ENCODE results near the gene FAT1. TPM values are rescaled to one million over a fixed set of nuclear protein-coding genes. Genes with fewer than 3 reads are reported as not detected.
"Not testable (repeated sequence)": the region's sequence is repeated elsewhere in the genome, so short reads cannot be mapped to it uniquely, and the experiment has no call there.

Gene FAT1
- total RNA-seq, 4 donors from 2014 or later: 73.1 to 95.6 (median 76.5) TPM

GRCh38 chr4:186666252-186666651 lies 57.4 kb downstream of the FAT1 start:
- intact Hi-C loops (cut with DNase I): loop anchor here (5.0 kb wide), 1 partner anchor 51 kb away; no protein-coding TSS in a partner anchor
- DNase-seq: no peak
- TF ChIP-seq, protein P1, sequence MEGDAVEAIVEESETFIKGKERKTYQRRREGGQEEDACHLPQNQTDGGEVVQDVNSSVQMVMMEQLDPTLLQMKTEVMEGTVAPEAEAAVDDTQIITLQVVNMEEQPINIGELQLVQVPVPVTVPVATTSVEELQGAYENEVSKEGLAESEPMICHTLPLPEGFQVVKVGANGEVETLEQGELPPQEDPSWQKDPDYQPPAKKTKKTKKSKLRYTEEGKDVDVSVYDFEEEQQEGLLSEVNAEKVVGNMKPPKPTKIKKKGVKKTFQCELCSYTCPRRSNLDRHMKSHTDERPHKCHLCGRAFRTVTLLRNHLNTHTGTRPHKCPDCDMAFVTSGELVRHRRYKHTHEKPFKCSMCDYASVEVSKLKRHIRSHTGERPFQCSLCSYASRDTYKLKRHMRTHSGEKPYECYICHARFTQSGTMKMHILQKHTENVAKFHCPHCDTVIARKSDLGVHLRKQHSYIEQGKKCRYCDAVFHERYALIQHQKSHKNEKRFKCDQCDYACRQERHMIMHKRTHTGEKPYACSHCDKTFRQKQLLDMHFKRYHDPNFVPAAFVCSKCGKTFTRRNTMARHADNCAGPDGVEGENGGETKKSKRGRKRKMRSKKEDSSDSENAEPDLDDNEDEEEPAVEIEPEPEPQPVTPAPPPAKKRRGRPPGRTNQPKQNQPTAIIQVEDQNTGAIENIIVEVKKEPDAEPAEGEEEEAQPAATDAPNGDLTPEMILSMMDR (IDR thresholded peaks at IDR 0.05): no peak
- no peak for TF ChIP-seq POLR2A (IDR thresholded peaks at IDR 0.05)
- H3K36me3 ChIP-seq: no peaks in the 10 kb centered on the region
- no peaks in the 10 kb centered on the region for H3K9me3 ChIP-seq
- no peaks in the 10 kb centered on the region for H3K27me3 ChIP-seq
- H3K4me3 ChIP-seq (replicated peaks in 1 of 3): no peak overlapping the region
- no peak overlapping the region for H3K27ac ChIP-seq
- 90% methylated on average over 4 of the region's 4 CpGs for WGBS, 2 donors
- H3K4me1 ChIP-seq: peaks cover 0 to 4% of the 10 kb centered on the region in 2 donors

DNA sequence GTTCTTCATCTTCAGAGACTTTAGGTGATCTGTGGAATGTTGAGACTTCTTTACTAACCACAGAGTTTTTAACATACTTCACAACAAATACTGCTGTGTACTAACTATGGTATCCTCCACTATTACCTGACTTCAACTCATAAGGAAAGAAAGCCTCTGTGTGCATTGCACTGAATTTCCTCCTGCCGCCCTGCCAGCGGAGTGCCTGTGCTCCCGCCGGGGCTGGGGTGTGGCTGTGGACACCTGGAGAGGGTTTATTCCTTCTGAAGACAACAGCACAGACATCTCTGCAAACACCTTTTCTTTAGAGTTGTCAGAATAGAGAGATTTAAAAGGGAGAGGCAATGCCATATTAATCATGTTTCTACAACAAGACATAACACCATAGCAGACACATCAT lies 63.3 kb downstream of the FAT1 start:
- WGBS, 2 donors: 93 to 94% methylated on average over 4 of the region's 4 CpGs
- no peak for TF ChIP-seq POLR2A (IDR thresholded peaks at IDR 0.05)
- TF ChIP-seq, protein P1 (IDR thresholded peaks at IDR 0.05): no peak
- no peaks in the 10 kb centered on the region for H3K4me1 ChIP-seq

DNA sequence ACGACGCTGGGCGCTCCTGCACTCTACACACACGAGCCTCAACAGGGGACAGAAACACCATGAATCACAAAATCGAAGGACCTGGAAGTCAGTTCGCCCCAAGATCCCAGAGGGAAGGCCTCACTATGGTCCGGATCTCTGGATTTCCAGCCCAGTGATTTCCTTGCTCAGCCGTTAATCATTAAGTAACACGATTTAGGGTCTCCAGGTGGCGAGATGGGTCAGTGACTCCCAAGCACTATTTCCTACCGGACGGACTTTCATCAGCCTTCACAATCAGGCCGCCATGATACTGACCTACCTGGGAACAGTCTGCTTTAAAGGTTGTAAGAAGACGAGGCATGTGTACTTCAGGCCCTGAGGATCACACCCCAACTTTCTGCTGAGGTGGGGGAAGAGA lies 63.7 kb downstream of the FAT1 start:
- no peaks in the 10 kb centered on the region for H3K36me3 ChIP-seq
- TF ChIP-seq POLR2A (IDR thresholded peaks at IDR 0.05): no peak
- TF ChIP-seq, protein P1 (IDR thresholded peaks at IDR 0.05): no peak
- H3K4me3 ChIP-seq (replicated peaks in 1 of 3): no peak overlapping the region
- H3K9me3 ChIP-seq: no peaks in the 10 kb centered on the region
- H3K27ac ChIP-seq: no peak overlapping the region
- H3K4me1 ChIP-seq: no peaks in the 10 kb centered on the region
- no peaks in the 10 kb centered on the region for H3K27me3 ChIP-seq
- DNase-seq: no peak
- intact Hi-C loops (cut with DNase I): no loop called here
- WGBS, 2 donors: 90 to 91% methylated on average over 14 of the region's 14 CpGs

More for the DNA sequence above, 63.3 kb downstream of the FAT1 start:
- H3K36me3 ChIP-seq: no peaks in the 10 kb centered on the region
- no peaks in the 10 kb centered on the region for H3K9me3 ChIP-seq
- no peaks in the 10 kb centered on the region for H3K27me3 ChIP-seq
- no peak for DNase-seq
- H3K27ac ChIP-seq: no peak overlapping the region
- H3K4me3 ChIP-seq (replicated peaks in 1 of 3): no peak overlapping the region
- intact Hi-C loops (cut with DNase I): no loop called here

- H3K27me3 ChIP-seq; intact Hi-C loops (cut with DNase I); H3K4me1 ChIP-seq; H3K9me3 ChIP-seq; DNase-seq; H3K36me3 ChIP-seq; H3K4me3 ChIP-seq (replicated peaks in 1 of 3); H3K27ac ChIP-seq: not testable (repeated sequence)
- WGBS, 2 donors: 83 to 86% methylated on average over 16 of the region's 16 CpGs
These were observed 64.2 kb downstream of the FAT1 start for GRCh38 chr4:186659456-186659855.

- no peak for TF ChIP-seq POLR2A (IDR thresholded peaks at IDR 0.05)
- TF ChIP-seq, protein P1 (IDR thresholded peaks at IDR 0.05): no peak
- no peak for DNase-seq
- Histone ChIP-seq H3K27me3 (no peaks in the 10 kb centered on the region), H3K9me3 (no peaks in the 10 kb centered on the region), H3K4me3 (replicated peaks in 1 of 3) (no peak overlapping the region), H3K4me1 (no peaks in the 10 kb centered on the region), H3K36me3 (no peaks in the 10 kb centered on the region), H3K27ac (no peak overlapping the region)
- intact Hi-C loops (cut with DNase I): no loop called here
- WGBS, 2 donors: 95% methylated on average over 20 of the region's 20 CpGs
These were observed 65.0 kb downstream of the FAT1 start for GRCh38 chr4:186658657-186659056.

DNA sequence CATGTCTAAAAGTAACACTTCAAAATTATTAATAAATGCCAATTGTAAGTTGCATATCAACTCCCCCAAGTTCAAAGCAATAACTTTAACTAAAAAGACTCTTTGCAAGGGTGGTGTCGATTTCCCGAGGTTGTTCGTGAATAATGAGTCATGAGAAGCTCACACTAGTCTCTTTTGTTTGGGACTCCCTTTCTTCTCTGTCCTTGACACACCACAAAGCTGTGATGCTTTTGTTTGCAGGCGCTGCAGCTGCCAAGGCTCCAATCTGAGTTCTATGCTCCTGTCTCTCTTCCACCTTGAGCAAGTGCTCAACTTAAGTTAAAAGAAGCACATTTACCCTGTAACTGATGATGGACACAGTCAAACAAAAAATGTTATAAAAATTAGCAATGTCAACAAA lies 65.9 kb downstream of the FAT1 start:
- intact Hi-C loops (cut with DNase I): no loop called here
- no peak for TF ChIP-seq POLR2A (IDR thresholded peaks at IDR 0.05)
- TF ChIP-seq, protein P1 (IDR thresholded peaks at IDR 0.05): no peak
- Histone ChIP-seq H3K27ac (no peak overlapping the region), H3K9me3 (no peaks in the 10 kb centered on the region), H3K4me3 (replicated peaks in 1 of 3) (no peak overlapping the region), H3K36me3 (no peaks in the 10 kb centered on the region), H3K27me3 (no peaks in the 10 kb centered on the region), H3K4me1 (no peaks in the 10 kb centered on the region)
- DNase-seq: no peak
- 90% methylated on average over 4 of the region's 4 CpGs for WGBS, 2 donors

Measured in thyroid gland (tissue), 4 donors.